HG02571 (cell line): ENCODE data around the gene NHLRC4.

ENCODE experiments used
- ATAC-seq: cut with Tn5 transposase; IDR thresholded peaks from one replicate; pipeline ENCODE4 v1.9.1; 2021; ENCODE audit warnings: mild to moderate bottlenecking, moderate library complexity; ENCODE audit not compliant: unreplicated experiment

Gene NHLRC4

DNA sequence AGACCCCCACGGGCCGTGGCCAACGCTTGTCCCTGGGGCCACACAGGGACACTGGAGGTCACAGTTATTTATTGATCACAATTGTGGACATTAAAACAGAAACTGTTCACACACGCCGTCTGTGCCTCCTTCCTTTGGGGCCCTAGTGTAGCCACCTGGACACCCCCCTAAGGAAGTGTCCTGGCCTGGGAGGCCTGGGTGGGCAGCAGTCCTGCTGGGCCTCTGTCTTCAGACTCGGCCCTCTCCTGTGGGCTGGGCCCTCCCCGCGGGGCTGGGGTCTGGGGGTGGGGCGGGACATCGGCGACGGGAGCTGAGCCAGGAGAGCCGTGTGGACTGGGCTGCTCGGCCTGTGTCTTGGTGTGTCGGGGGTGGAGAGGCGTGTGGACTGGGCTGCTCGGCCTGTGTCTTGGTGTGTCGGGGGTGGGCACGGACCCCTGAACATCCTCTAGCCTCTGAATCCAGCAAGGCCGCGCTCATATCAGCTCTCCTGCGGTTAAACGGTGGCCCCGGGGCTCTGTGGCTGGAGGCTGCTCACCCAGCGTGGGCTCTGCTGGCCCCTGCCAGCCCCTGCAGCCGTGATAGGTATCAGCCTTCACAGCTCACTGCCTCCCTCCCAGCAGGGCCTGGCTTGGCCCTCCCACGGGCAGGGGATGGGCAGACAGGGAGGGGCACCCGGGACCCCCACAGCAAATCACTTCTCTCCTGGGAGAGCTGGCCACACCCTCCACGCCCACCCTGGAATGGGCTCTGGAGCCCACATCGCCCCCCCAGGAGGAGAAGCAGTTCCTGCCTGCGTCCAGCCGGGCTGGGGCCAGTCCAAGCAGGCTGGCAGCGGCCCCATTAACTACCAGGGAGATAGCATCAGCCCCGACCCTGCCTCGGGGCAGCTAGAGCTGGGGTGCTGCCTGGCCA is 1.1 kb upstream of the NHLRC4 start:
- ATAC-seq = no peak

DNA sequence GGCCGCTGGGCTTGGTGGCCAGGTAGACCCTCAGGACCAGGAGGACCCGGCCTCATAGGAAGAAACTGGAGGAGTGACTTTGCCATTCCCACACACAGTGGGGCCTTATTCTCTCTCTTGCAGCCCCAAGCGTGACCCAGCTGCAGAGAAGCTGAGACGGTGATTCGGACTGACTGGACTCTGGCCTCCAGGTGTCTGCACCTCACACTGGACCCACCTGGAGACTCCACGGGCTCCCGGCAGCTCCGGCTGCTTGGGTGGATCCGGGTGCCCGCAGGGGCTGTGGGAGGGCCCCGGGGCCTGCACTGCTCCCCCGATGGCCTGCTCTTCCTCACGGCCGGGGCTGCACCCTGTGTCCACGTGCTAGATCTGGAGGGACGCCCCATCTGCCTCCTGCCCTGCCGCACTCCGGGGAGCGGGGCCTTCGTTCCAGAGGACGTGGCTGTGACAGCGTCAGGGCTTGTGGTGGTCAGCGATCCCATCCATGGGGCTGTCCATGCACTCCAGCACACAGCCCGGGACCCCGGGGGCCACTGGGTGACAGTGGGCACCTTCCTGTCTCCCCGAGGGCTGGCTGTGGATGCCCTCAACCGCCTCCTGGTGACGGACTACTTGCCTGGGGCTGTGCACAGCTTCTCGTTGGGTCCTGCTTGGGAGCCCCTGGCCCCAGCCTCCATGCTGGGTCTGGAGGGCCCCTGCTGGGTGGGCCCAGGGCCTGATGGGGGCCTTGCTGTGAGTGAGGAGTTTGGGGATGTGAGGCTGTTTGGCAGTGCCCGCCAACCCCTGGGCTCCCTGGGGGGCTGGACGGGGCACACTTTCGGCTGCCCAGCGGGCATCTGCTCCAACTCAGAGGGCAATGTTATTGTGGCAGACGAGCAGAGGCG is 810 bp downstream of the NHLRC4 start:
- no peak for ATAC-seq

DNA sequence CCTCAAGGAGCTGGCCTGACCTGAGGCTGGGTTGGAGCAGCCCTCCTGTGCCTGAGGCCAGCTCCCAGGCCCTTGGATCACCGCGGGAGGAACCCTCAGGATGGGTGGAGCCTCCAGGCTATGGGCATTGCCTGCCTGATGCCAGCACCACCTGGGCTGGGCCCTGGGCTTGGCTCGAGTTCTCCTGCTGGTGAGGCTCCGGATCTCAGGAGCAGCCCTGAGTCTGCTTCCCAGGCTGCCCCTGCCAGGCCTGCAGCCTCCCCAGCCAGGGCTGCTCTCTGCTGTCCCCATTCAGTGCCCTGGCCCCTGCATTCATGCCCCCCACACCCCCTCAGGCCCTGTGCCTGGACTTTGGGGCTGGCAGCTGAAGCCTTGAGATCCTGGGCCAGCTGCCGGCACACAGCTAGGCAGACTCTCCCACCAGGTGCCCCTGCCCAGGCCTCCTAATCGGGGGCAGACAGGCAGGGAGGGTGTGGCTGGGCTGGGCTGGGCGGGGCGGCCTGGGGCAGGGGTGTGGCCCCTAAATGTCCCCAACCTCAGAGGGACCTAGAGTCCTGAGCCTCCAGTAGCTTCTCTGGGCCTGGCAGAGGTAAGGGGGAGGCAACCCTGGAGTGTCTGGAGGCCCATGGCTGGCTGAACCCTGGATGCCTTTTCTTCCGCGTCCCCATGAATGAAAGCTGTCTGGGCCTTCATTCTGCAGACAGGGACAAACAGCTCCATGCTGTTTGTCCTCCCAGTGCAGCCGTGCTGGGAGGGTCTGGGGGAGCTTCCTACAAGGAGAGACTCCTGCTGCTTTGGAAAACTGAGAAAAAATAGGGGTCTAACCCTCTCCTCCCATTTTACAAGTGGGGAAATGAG is 1.8 kb downstream of the NHLRC4 start:
- ATAC-seq = no peak

- no peak for ATAC-seq
Observed at GRCh38 chr16:569445-570254, 2.8 kb downstream of the NHLRC4 start, which contains the start of gene PIGQ. Gene PIGQ, plus strand, starts transcription at chr16:569968. Its CDS starts 4,107 bp downstream, at chr16:574075.

- no peak for ATAC-seq
Observed at GRCh38 chr16:572865-573650, 6.3 kb downstream of the NHLRC4 start.

GRCh38 chr16:574021-574760 is 7.4 kb downstream of the NHLRC4 start:
- ATAC-seq = no peak

- ATAC-seq = no peak
Observed at GRCh38 chr16:575354-576196, 8.8 kb downstream of the NHLRC4 start.

DNA sequence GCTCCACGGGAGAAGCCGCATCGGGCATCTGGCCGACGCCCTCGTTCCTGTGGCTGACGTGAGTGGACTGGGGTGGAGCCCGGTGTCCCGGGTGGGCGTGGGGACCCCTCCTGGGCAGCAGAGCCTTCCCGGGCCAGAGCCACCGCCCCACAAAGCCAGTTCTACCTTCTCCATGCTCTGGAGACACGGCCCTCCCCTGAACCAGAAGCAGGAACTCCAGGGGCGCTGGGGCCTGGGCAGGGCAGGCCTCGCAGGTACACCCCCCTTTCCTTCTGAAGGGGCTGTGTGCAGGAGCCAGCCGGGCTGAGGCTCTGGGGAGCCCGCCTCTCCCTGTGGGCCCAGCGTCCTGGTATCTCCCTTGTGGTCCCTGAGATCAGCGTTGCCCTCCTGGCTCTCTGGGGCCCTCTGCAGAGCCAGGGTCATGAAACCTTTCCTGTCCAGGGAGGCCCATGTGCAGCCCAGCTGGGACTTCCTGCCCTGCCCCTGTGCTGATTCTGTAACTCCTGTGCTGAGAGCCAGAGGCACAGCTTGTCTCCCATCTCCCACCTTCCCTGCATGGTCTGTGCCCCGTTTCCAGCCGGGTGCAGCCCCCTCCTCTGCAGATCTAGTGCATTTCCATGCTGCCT is 9.5 kb downstream of the NHLRC4 start:
- ATAC-seq = no peak

- no peak for ATAC-seq
Observed at GRCh38 chr16:576823-577201, 10.0 kb downstream of the NHLRC4 start.

GRCh38 chr16:577796-578195 is 11.0 kb downstream of the NHLRC4 start:
- ATAC-seq = no peak

DNA sequence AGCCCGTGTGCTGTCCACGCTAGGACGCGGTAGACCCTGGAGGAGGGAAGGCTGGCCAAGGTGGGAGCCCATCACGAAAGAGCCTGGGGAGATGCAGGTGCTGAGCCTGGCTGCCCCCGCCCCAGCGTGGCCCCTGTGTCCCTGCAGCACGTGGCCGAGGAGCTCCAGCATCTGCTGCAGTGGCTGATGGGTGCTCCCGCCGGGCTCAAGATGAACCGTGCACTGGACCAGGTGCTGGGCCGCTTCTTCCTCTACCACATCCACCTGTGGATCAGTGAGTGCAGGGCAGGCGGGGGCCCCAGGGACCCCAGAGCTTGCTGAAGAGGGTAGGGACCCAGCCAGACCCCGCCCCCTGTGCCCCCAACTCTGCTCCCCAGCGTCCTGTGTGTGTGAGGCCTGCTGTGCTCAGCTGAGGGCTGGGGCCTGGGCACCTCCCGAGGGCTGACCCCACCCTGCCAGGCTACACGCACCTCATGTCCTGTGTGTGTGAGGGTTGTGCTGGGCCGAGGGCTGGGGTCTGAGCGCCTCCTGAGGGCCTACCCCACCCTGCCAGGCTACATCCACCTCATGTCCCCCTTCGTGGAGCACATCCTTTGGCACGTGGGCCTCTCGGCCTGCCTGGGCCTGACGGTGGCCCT is 11.5 kb downstream of the NHLRC4 start:
- ATAC-seq = no peak

DNA sequence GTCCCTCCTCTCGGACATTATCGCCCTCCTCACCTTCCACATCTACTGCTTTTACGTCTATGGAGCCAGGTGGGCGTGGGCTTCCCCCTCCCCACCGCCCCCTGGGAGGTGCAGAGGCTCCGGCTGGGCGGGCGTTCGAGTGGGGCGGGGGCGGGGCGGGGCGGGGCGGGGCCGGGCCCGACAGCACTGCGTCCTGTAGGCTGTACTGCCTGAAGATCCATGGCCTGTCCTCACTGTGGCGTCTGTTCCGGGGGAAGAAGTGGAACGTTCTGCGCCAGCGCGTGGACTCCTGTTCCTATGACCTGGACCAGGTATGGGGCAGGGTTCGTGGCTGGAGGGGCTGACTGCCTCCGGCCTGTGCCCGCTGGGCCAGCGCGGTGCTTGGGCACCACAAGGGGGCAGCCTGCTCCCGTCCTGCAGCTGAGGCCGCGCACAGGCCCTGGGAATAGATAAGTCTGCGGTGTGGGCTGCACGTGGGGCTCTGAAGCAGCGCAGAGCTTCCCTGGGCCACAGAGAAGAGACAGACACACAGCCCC is 12.1 kb downstream of the NHLRC4 start:
- ATAC-seq = no peak

GRCh38 chr16:580141-580945 is 13.5 kb downstream of the NHLRC4 start:
- no peak for ATAC-seq

DNA sequence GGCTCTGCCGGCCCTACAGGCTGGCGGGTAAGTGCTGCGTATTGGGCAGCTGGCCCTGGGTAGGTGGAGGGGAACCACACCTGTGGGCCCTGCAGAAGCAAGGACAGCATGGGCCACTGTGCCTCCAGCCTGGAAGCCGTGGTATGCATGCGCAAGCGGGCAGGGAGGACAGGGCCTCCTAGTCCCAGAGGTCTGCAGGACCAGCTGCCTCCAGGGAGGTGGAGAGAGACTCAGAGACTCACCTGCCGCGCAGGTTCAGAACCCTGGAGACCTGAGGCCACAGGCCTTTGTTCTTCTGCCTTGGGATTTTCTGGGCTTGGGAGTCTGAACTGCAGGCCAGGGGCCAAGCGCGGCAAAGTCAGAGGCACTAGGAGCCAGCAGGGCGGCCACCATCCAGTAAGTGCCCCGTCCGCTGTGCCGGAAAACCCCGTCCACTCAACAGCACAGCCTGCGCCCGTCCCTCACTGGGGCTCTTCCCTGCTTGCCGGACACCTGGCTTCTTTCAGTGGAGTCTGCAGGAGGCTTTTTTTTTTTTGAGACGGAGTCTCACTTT is 14.2 kb downstream of the NHLRC4 start:
- ATAC-seq = no peak

DNA sequence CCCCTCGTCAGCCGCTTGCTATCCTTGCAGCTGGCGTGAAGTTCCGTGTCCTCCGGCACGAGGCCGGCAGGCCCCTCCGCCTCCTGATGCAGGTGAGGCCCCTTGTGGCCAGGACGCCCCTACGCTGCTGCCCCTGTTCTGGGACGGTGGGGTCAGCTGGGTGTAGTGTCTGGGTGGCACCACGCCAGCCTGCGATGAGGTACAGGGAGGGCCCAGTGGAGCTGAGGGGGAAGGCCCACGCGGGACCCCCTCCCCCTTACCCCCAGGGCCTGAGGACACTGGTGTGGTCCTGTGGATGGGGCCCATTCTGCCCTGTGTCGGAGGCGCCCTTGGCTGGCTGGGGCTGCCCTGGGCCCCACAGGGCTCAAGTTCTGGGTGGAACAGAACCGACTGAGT is 15.4 kb downstream of the NHLRC4 start:
- no peak for ATAC-seq
